ENCODE data around the gene TLL1.
A peak's percentile ranks its signal among the peaks of the same experiment; 100 is the strongest.

The TLL1 gene

GRCh38 chr4:165866019-165866650 lies 6.9 kb upstream of the TLL1 start:
- Histone ChIP-seq H3K27ac (no peak overlapping the region), H3K9ac (no peak overlapping the region), H3K4me3 (IDR thresholded peaks at IDR 0.05; ENCODE audit: insufficient read depth, low read depth, low read length) (no peak overlapping the region), H3K27me3 (ENCODE audit: insufficient read depth, low read depth) (no peaks in the 10 kb centered on the region), H2AFZ (ENCODE audit: low read depth) (no peak overlapping the region), H3K79me2 (ENCODE audit: insufficient read depth, low read depth) (no peaks in the 10 kb centered on the region), H3K36me3 (ENCODE audit: insufficient read depth) (no peaks in the 10 kb centered on the region), H3K4me2 (no peak overlapping the region), H3K4me1 (ENCODE audit: low read depth, poor library complexity, severe bottlenecking) (peaks cover 4% of the 10 kb centered on the region), H4K20me1 (ENCODE audit: insufficient read depth) (no peaks in the 10 kb centered on the region)
- no peak for TF ChIP-seq CTCF (conservative IDR thresholded peaks at IDR 0.05; ENCODE audit: low read depth, low read length)

- H3K36me3 ChIP-seq (ENCODE audit: insufficient read depth): no peaks in the 10 kb centered on the region
- no peak for TF ChIP-seq CTCF (conservative IDR thresholded peaks at IDR 0.05; ENCODE audit: low read depth, low read length)
- H3K79me2 ChIP-seq (ENCODE audit: insufficient read depth, low read depth): no peaks in the 10 kb centered on the region
- H3K27me3 ChIP-seq (ENCODE audit: insufficient read depth, low read depth): no peaks in the 10 kb centered on the region
- peaks cover 12% of the 10 kb centered on the region for H3K4me1 ChIP-seq (ENCODE audit: low read depth, poor library complexity, severe bottlenecking)
- H3K4me3 ChIP-seq (IDR thresholded peaks at IDR 0.05; ENCODE audit: insufficient read depth, low read depth, low read length): no peak overlapping the region
- no peak overlapping the region for H3K9ac ChIP-seq
- no peak overlapping the region for H3K4me2 ChIP-seq
- no peak overlapping the region for H3K27ac ChIP-seq
- no peak overlapping the region for H2AFZ ChIP-seq (ENCODE audit: low read depth)
- H4K20me1 ChIP-seq (ENCODE audit: insufficient read depth): no peaks in the 10 kb centered on the region
Measured at GRCh38 chr4:165867961-165868360, 5.1 kb upstream of the TLL1 start.

GRCh38 chr4:165873298-165874071 lies 448 bp downstream of the TLL1 start:
- H3K4me3 ChIP-seq (IDR thresholded peaks at IDR 0.05; ENCODE audit: insufficient read depth, low read depth, low read length): no peak overlapping the region
- peak overlapping the region; percentile 42 for H3K27ac ChIP-seq

More at GRCh38 chr4:165873298-165874071, 448 bp downstream of the TLL1 start:
- peak overlapping the region; percentile 73 for H2AFZ ChIP-seq (ENCODE audit: low read depth)
- peak overlapping the region; percentile 49; the same call in 1 of the 2 replicates for H3K9ac ChIP-seq
- H3K4me2 ChIP-seq: peak overlapping the region; percentile 56
- no peaks in the 10 kb centered on the region for H3K36me3 ChIP-seq (ENCODE audit: insufficient read depth)
- H3K27me3 ChIP-seq (ENCODE audit: insufficient read depth, low read depth): no peaks in the 10 kb centered on the region
- H4K20me1 ChIP-seq (ENCODE audit: insufficient read depth): no peaks in the 10 kb centered on the region
- peaks cover 16% of the 10 kb centered on the region for H3K4me1 ChIP-seq (ENCODE audit: low read depth, poor library complexity, severe bottlenecking)
- H3K79me2 ChIP-seq (ENCODE audit: insufficient read depth, low read depth): no peaks in the 10 kb centered on the region
- TF ChIP-seq CTCF (conservative IDR thresholded peaks at IDR 0.05; ENCODE audit: low read depth, low read length): no peak

Data from KMS-11 (cell line).